GM06990 (cell line): ENCODE data around the gene ANKS1B.

ENCODE experiments used
- DNase-seq: peaks from one replicate; pipeline ENCODE4 v3.0.0-alpha.2; 2011; ENCODE audit not compliant: insufficient read length; ENCODE audit errors: extremely low read depth
- H3K27me3 ChIP-seq: replicated peaks from 2 replicates; pipeline ENCODE4 v1.6.0; 2011; ENCODE audit warnings: low read length; ENCODE audit not compliant: control insufficient read depth, insufficient read depth
- H3K36me3 ChIP-seq: 2 replicates; pipeline ENCODE4 v1.5.1; 2011; ENCODE audit warnings: low read length; ENCODE audit not compliant: control insufficient read depth, insufficient read depth
- H3K4me3 ChIP-seq: replicated peaks from 2 replicates; pipeline ENCODE4 v1.5.1; 2011; ENCODE audit warnings: low read depth, mild to moderate bottlenecking, control low read depth, low read length
- TF ChIP-seq, protein P1 (sequence below): IDR thresholded peaks from 2 replicates; pipeline ENCODE4 v1.5.1; 2011; ENCODE audit warnings: low read length, control low read depth, mild to moderate bottlenecking, inconsistent platforms; ENCODE audit not compliant: insufficient read depth, poor library complexity, severe bottlenecking

ANKS1B gene

DNA sequence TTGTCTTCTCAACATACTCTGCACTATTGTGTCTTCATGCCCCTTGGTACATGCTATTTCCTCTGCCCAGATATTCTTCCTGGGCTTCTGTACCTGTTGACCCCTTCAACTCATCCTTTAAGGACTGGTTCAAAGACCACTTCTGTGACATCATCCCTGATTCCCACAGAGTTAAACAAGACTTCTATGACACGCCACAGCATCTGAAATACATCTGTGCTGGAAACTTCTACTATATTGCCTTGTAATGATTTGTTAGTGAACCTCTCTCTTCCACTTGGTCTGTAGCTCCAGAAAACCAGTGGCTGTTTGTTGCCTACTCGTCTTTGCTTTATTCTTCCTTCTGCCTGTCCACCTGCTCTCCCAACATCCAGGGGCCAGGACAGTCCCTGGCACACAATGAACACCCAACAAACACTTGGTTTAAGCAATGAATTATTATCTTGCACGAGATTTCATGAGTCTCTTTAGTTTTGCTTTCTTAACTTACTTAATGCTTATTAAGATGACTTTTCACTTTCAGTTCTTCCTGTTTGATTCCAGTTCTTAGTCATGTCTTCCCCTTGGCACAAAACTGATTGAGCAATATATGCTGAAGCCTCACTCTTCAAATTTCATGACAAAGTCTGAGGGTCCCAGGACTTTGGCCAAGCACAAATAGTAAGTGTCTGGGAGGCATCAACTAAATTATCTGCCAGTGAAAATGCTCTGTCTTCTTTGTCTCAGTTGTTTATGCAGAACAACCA lies 853.8 kb downstream of the ANKS1B start:
- H3K36me3 ChIP-seq, result no peaks in the 10 kb centered on the region
- TF ChIP-seq, protein P1, sequence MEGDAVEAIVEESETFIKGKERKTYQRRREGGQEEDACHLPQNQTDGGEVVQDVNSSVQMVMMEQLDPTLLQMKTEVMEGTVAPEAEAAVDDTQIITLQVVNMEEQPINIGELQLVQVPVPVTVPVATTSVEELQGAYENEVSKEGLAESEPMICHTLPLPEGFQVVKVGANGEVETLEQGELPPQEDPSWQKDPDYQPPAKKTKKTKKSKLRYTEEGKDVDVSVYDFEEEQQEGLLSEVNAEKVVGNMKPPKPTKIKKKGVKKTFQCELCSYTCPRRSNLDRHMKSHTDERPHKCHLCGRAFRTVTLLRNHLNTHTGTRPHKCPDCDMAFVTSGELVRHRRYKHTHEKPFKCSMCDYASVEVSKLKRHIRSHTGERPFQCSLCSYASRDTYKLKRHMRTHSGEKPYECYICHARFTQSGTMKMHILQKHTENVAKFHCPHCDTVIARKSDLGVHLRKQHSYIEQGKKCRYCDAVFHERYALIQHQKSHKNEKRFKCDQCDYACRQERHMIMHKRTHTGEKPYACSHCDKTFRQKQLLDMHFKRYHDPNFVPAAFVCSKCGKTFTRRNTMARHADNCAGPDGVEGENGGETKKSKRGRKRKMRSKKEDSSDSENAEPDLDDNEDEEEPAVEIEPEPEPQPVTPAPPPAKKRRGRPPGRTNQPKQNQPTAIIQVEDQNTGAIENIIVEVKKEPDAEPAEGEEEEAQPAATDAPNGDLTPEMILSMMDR, result no peak
- no peaks in the 10 kb centered on the region for H3K27me3 ChIP-seq
- DNase-seq, result peak; percentile 44
- peak overlapping the region; percentile 46 for H3K4me3 ChIP-seq

DNA sequence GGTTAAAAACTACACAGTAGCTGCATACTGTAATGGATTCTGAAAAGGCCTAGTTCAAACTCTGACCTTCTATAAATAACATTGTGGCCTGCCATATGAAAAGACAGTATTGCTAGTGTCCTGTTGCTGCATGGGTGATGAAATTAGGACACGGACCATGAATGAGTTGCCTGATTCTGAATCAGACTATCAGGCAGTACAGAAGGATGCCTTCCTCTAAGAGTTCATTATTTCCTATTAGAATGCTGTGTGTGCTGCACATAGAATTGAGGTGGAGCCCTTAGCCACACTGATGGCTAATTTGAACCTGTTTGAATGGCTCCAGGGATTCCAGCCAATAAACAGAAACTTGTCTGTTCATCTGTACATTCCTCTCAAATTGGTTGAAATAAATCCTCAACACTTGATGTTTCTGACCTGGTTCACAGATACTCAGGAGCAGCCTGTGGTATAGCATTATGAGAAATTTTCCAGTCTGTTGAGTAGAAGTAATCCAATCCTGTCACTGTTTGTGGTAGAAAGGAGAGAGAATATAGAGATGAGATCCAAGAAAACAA lies 856.4 kb downstream of the ANKS1B start:
- Histone ChIP-seq H3K4me3 (no peak overlapping the region), H3K36me3 (no peaks in the 10 kb centered on the region), H3K27me3 (no peaks in the 10 kb centered on the region)
- TF ChIP-seq, protein P1, result no peak
- no peak for DNase-seq

DNA sequence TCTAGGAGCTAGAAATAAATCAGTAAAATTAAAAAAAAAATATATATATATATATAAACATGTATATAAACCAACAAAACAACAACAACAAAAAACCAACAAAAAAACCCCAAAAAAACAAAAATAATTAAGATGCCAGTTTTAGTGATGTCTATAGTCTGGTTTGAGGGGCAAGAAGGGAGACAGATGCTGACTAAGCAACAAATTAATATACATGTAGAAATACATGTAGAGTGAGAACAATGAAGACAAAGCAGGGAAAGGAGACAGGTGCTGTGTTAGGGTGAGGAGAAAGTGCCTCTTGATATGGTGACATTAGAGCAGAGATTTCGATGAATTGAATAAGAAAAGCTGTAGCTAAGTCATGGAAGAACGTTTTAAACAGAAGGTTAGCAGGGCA lies 861.8 kb downstream of the ANKS1B start:
- no peaks in the 10 kb centered on the region for H3K36me3 ChIP-seq
- TF ChIP-seq, protein P1, result no peak
- DNase-seq, result no peak
- no peak overlapping the region for H3K4me3 ChIP-seq
- no peaks in the 10 kb centered on the region for H3K27me3 ChIP-seq

DNA sequence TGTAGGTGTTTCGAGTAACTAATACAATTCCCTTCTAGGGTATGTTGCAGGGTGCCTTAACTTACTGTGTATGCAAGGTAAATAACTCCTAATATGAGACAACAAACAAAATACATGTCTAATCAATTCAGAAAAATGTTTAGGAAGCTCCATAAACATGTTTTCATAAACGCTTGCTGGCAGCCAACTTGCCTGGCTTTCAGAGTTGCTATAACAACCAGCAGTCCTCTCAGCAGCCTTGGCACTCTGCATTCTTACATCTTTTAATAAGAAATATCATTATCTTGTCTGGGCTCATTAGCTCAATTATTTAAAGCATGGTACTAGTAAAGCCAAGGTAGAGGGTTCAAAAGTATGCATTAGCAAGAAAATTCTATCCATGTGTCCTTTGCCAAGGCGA lies 862.2 kb downstream of the ANKS1B start:
- no peak for DNase-seq
- H3K36me3 ChIP-seq, result no peaks in the 10 kb centered on the region
- no peaks in the 10 kb centered on the region for H3K27me3 ChIP-seq
- no peak overlapping the region for H3K4me3 ChIP-seq
- TF ChIP-seq, protein P1, result no peak

DNA sequence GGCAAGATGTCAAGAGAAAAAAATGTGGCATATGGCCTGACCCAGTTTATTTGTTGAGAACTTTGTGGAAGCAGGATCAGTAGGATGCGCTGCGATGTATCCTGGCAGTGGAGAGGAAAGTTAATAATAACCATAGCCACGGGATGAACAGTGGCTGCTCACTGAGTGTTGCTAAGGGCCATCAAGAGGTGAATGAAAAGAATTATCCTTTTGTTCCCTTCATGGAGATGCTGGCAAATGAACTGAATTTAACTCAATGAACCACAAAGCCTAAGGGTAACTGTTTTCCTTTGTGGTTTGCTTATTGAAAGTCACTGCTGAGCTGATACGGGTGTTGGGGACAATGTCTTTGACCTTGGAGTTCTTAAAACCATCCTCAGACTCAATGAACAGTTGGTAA lies 863.2 kb downstream of the ANKS1B start:
- no peaks in the 10 kb centered on the region for H3K36me3 ChIP-seq
- DNase-seq, result no peak

More for the DNA sequence above, 863.2 kb downstream of the ANKS1B start:
- Histone ChIP-seq H3K4me3 (no peak overlapping the region), H3K27me3 (no peaks in the 10 kb centered on the region)
- TF ChIP-seq, protein P1, result no peak
